Cardiac muscle cell (in vitro differentiated cells and primary cell): ENCODE results near the gene BCAR1. TPM values are rescaled to one million over a fixed set of nuclear protein-coding genes. Genes with fewer than 3 reads are reported as not detected.

ENCODE experiments used
- DNase-seq, 2 donors: peaks; one replicate each; pipeline versions ENCODE4 v3.0.0 to v3.0.0-alpha.2; 2010 to 2017; ENCODE audit warnings: low read depth in 1 of 2, low spot score in 1 of 2
- H3K27ac ChIP-seq: fragments of 200-600 bp; sonication (generic); 2 replicates; pipeline ENCODE4 v1.5.1; 2016
- H3K27me3 ChIP-seq: fragments of 200-600 bp; sonication (generic); 2 replicates; pipeline ENCODE4 v1.6.0; 2016; ENCODE audit warnings: control low read depth
- H3K36me3 ChIP-seq: fragments of 200-600 bp; sonication (generic); 2 replicates; pipeline ENCODE4 v1.5.1; 2016; ENCODE audit warnings: control low read depth
- H3K4me1 ChIP-seq: fragments of 200-600 bp; sonication (generic); 2 replicates; pipeline ENCODE4 v1.8.1; 2017; ENCODE audit warnings: low read depth, mild to moderate bottlenecking, mixed run types
- H3K4me3 ChIP-seq: fragments of 200-600 bp; sonication (generic); 2 replicates; pipeline ENCODE4 v1.5.1; 2016; ENCODE audit warnings: mild to moderate bottlenecking
- H3K9me3 ChIP-seq: fragments of 200-600 bp; sonication (generic); 2 replicates; pipeline ENCODE4 v1.5.1; 2017; ENCODE audit warnings: low read depth, mild to moderate bottlenecking, control low read depth
- polyA plus RNA-seq: library from polyadenylated mRNA; unstranded; fragments of >200 nt; fragmentation: Nextera tagmentation; extraction: Ambion mirVana; gene quantifications from 2 replicates; pipeline ENCODE4 v1.2.1, GENCODE V29; 2016
- total RNA-seq: library from RNA; depleted of rRNA; stranded (reverse); fragments of >200 nt; gene quantifications from 2 replicates; pipeline ENCODE4 v1.2.3, GENCODE V29; 2016
- TF ChIP-seq, protein P1 (sequence below): IDR thresholded peaks from 2 replicates; pipeline ENCODE4 v1.5.1; 2012; ENCODE audit warnings: low read depth, mild to moderate bottlenecking, low read length

The BCAR1 gene
- total and polyA plus RNA-seq, 2 experiments from 2014 or later, result 83.7 to 121 TPM

DNA sequence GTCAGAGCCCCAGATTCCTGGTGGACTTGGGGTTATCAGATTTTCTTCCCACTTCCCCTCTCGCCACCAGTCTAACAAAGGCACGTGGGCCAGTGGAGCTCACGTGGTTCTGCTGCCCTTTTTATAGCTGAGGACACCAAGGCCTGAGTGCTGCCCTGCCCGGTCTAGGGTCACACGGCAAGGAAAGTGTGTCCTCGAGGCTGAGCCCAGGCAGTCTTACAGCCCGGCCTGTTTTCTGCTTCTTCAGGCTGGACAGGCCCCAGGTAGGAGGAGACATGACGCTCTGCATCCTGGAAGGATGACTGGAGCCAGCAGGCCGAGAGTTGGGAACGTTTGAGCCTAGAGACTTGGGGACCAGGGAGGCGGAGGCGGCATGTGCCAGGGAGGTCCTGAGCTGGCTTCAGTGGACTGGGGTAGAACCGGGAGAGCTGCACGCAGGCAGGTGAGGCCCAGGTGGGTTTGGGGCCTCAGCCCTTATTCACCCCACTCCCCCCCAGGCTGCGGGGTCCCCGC is 29.1 kb downstream of the BCAR1 start:
- TF ChIP-seq, protein P1, sequence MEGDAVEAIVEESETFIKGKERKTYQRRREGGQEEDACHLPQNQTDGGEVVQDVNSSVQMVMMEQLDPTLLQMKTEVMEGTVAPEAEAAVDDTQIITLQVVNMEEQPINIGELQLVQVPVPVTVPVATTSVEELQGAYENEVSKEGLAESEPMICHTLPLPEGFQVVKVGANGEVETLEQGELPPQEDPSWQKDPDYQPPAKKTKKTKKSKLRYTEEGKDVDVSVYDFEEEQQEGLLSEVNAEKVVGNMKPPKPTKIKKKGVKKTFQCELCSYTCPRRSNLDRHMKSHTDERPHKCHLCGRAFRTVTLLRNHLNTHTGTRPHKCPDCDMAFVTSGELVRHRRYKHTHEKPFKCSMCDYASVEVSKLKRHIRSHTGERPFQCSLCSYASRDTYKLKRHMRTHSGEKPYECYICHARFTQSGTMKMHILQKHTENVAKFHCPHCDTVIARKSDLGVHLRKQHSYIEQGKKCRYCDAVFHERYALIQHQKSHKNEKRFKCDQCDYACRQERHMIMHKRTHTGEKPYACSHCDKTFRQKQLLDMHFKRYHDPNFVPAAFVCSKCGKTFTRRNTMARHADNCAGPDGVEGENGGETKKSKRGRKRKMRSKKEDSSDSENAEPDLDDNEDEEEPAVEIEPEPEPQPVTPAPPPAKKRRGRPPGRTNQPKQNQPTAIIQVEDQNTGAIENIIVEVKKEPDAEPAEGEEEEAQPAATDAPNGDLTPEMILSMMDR, result no peak
- Histone ChIP-seq H3K9me3 (no peaks in the 10 kb centered on the region), H3K36me3 (no peaks in the 10 kb centered on the region), H3K27me3 (no peaks in the 10 kb centered on the region), H3K27ac (no peak overlapping the region), H3K4me3 (no peak overlapping the region), H3K4me1 (no peaks in the 10 kb centered on the region)
- no peak for DNase-seq

- Histone ChIP-seq H3K27ac (no peak overlapping the region), H3K4me1 (no peaks in the 10 kb centered on the region), H3K9me3 (no peaks in the 10 kb centered on the region), H3K27me3 (no peaks in the 10 kb centered on the region), H3K36me3 (no peaks in the 10 kb centered on the region), H3K4me3 (no peak overlapping the region)
- DNase-seq, result no peak
- TF ChIP-seq, protein P1, result no peak
These were observed 31.6 kb downstream of the BCAR1 start for GRCh38 chr16:75219838-75220237.

DNA sequence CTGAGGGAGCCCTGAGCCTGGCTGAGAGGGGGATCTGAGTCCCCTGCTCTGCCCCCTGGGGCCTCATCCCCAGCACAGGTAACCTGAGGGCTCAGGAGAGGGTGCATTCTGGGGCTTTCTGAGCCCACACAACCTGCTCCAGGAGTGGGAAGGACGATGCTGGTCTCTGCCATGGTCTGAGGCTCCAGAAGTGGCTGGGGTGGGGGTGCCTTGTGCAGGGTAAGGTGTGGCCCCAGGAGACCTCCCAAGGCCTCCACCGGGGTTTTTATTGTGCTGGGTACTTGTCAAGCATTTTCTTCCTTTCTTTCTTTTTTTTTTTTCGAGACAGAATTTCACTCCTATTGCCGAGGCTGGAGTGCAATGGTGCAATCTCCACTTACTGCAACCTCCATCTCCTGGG is 32.3 kb downstream of the BCAR1 start:
- no peaks in the 10 kb centered on the region for H3K4me1 ChIP-seq
- DNase-seq, result no peak
- TF ChIP-seq, protein P1, result no peak
- H3K36me3 ChIP-seq, result no peaks in the 10 kb centered on the region
- H3K4me3 ChIP-seq, result no peak overlapping the region
- H3K9me3 ChIP-seq, result no peaks in the 10 kb centered on the region
- H3K27me3 ChIP-seq, result no peaks in the 10 kb centered on the region
- H3K27ac ChIP-seq, result no peak overlapping the region

- TF ChIP-seq, protein P1, result no peak
- Histone ChIP-seq H3K27ac (no peak within 1 kb of the TSS), H3K27me3 (no peaks in the 10 kb centered on the region)
These were observed 33.0 kb downstream of the BCAR1 start, which contains the start of gene CTRB1 for GRCh38 chr16:75218256-75219076. TSS of gene CTRB1 (plus strand) at chr16:75218988. CDS start at chr16:75219008, 20 bp downstream.

DNA sequence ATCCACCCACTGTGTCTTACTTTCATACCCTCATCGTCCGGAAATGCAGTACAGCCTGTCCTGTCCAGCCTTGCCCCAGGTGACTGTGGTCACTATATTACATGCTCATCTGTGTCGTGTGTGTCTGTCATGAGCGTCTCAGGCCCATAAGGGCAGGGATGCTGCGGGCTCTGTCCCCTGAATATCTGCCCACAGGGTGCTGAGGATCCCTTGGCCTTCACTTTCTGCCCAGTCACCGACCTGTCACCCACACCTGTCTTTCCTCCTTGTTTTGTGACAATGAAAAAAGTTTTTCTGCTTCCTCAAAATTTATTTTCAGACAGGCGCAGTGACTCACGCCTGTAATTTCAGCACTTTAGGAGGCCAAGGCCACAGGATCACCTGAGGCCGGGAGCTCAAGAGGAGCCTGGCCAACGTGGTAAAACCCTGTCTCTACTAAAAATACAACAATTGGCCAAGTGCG is 34.0 kb downstream of the BCAR1 start:
- Histone ChIP-seq H3K4me1 (no peaks in the 10 kb centered on the region), H3K27ac (no peak overlapping the region), H3K36me3 (no peaks in the 10 kb centered on the region), H3K27me3 (no peaks in the 10 kb centered on the region), H3K9me3 (no peaks in the 10 kb centered on the region), H3K4me3 (no peak overlapping the region)
- no peak for DNase-seq
- TF ChIP-seq, protein P1, result no peak

More at GRCh38 chr16:75218256-75219076, 33.0 kb downstream of the BCAR1 start, which contains the start of gene CTRB1:
- no peaks in the 10 kb centered on the region for H3K36me3 ChIP-seq
- no peaks in the 10 kb centered on the region for H3K4me1 ChIP-seq
- H3K9me3 ChIP-seq, result no peaks in the 10 kb centered on the region
- DNase-seq, result no peak
- no peak within 1 kb of the TSS for H3K4me3 ChIP-seq
